ENCODE results near the gene FLVCR2. TPM values are rescaled to one million over a fixed set of nuclear protein-coding genes. Genes with fewer than 3 reads are reported as not detected.

FLVCR2 gene
- total RNA-seq, 1 donor from 2014 or later = 1.7 TPM

DNA sequence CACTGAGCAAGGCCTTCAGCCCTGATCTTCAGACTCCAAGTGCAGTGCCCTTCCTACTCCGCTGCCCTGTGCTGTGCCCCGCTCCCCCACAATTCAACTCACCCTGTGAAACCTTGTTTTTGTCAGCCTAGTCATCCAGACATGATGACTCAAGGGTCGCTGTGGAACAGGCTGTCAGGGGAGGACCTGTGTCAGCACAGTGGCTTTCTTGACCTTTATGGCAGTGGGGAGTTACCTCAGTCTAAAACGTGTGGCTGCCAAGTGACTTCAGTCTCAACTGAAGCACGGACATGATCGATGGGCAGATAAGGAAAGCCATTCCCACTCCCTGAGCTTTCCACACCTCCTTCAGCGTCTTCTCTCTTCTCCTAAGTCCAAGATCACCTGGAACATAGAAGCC is 16.3 kb upstream of the FLVCR2 start:
- Mint-ChIP-seq H3K27ac (ENCODE audit: unreplicated experiment) (no peak overlapping the region), H3K36me3 (ENCODE audit: low read depth) (peaks cover 2% of the 10 kb centered on the region), H3K4me1 (ENCODE audit: low read depth) (no peaks in the 10 kb centered on the region), H3K9me3 (ENCODE audit: low read depth) (no peaks in the 10 kb centered on the region), H3K27me3 (ENCODE audit: low read depth) (peaks cover 44% of the 10 kb centered on the region), H3K4me3 (ENCODE audit: unreplicated experiment) (no peak overlapping the region)
- TF ChIP-seq, protein P1, sequence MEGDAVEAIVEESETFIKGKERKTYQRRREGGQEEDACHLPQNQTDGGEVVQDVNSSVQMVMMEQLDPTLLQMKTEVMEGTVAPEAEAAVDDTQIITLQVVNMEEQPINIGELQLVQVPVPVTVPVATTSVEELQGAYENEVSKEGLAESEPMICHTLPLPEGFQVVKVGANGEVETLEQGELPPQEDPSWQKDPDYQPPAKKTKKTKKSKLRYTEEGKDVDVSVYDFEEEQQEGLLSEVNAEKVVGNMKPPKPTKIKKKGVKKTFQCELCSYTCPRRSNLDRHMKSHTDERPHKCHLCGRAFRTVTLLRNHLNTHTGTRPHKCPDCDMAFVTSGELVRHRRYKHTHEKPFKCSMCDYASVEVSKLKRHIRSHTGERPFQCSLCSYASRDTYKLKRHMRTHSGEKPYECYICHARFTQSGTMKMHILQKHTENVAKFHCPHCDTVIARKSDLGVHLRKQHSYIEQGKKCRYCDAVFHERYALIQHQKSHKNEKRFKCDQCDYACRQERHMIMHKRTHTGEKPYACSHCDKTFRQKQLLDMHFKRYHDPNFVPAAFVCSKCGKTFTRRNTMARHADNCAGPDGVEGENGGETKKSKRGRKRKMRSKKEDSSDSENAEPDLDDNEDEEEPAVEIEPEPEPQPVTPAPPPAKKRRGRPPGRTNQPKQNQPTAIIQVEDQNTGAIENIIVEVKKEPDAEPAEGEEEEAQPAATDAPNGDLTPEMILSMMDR (IDR thresholded peaks at IDR 0.05) = no peak
- DNase-seq (ENCODE audit: low spot score) = no peak

DNA sequence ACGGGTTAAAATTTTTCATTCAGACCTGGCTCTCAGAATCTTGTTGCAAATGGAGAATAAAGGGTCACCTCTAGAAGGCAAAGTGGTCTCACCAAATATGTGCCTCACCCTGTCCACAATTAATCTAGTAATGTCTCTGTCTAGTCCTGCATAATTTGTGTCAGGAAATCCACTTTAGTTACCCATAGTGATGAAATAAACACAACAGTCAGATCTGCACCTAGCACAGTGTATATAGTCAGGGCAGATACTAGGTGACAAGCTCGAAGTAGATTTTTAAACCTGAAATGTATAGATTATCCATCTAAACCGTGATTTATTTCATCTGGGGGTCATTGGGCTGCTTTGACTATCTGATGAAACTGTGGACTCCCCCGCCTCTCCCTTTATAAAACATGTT is 15.9 kb upstream of the FLVCR2 start:
- TF ChIP-seq, protein P1 (IDR thresholded peaks at IDR 0.05) = no peak
- Mint-ChIP-seq H3K27ac (ENCODE audit: unreplicated experiment) (no peak overlapping the region), H3K36me3 (ENCODE audit: low read depth) (peaks cover 2% of the 10 kb centered on the region), H3K9me3 (ENCODE audit: low read depth) (no peaks in the 10 kb centered on the region), H3K4me1 (ENCODE audit: low read depth) (no peaks in the 10 kb centered on the region), H3K27me3 (ENCODE audit: low read depth) (peaks cover 45% of the 10 kb centered on the region), H3K4me3 (ENCODE audit: unreplicated experiment) (no peak overlapping the region)
- DNase-seq (ENCODE audit: low spot score) = no peak

DNA sequence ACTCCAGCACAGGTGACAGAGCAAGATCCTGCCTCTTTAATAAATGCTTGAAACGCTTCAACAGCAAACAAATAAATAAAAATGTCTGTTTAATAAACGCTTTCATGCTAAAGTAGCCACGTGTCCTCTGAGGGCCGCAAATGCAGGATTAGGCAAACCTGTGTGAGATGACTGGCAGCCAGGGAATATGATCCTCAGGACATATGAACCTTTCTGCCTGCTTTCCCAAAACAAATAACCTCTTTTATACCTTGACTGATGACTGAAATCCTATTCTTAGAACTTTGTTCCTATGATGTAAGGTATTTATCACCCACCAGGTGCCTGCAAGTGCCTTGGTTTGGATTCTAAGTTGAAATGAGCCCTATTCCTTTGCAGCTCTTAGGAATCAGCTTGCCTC is 14.5 kb upstream of the FLVCR2 start:
- peaks cover 53% of the 10 kb centered on the region for H3K27me3 Mint-ChIP-seq (ENCODE audit: low read depth)
- no peak for DNase-seq (ENCODE audit: low spot score)
- H3K4me3 Mint-ChIP-seq (ENCODE audit: unreplicated experiment) = no peak overlapping the region
- peaks cover 2% of the 10 kb centered on the region for H3K36me3 Mint-ChIP-seq (ENCODE audit: low read depth)
- TF ChIP-seq, protein P1 (IDR thresholded peaks at IDR 0.05) = no peak
- H3K4me1 Mint-ChIP-seq (ENCODE audit: low read depth) = no peaks in the 10 kb centered on the region
- H3K27ac Mint-ChIP-seq (ENCODE audit: unreplicated experiment) = no peak overlapping the region
- H3K9me3 Mint-ChIP-seq (ENCODE audit: low read depth) = no peaks in the 10 kb centered on the region

DNA sequence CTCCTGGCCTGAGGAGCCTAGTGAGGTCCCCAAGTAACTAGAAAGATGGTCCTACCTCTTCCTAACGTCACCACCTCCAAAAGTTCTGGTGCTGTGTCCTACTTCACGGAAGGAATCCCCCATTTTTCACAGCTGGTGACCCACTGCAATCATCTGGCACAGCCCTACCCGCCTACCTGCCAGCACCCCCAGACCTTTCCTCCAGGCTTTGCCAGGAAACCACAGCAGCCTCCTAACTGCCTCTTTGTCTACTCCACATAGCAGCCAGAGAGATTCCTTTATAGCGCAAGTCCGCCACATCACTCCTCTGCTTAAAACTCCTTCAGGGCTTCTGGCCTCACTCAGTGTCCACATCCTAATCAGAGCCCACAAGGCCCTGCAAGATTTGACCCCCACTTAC is 13.4 kb upstream of the FLVCR2 start:
- no peak for DNase-seq (ENCODE audit: low spot score)
- no peak overlapping the region for H3K4me3 Mint-ChIP-seq (ENCODE audit: unreplicated experiment)
- TF ChIP-seq, protein P1 (IDR thresholded peaks at IDR 0.05) = no peak
- peaks cover 63% of the 10 kb centered on the region for H3K27me3 Mint-ChIP-seq (ENCODE audit: low read depth)
- H3K36me3 Mint-ChIP-seq (ENCODE audit: low read depth) = peaks cover 2% of the 10 kb centered on the region
- H3K9me3 Mint-ChIP-seq (ENCODE audit: low read depth) = no peaks in the 10 kb centered on the region
- no peaks in the 10 kb centered on the region for H3K4me1 Mint-ChIP-seq (ENCODE audit: low read depth)
- H3K27ac Mint-ChIP-seq (ENCODE audit: unreplicated experiment) = no peak overlapping the region

DNA sequence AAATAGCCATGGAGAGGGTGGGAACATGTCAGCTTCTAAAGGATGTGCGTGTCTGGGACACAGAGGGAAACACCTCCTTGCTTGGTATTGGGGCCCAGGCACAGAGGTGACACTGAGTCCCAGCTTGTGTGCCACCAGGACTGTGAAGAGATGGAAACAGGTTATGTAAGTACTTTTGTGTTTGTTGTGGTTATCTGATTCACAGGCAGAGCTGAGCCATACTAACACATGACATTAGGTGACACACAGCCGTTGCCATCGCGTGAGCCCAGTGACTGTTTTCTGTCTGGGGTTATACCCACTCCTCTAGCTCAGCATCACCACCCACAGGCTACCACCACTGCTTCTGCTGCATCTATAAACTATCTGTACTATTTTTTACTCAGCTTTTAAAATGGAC is 12.1 kb upstream of the FLVCR2 start:
- Mint-ChIP-seq H3K27ac (ENCODE audit: unreplicated experiment) (no peak overlapping the region), H3K27me3 (ENCODE audit: low read depth) (peaks cover 69% of the 10 kb centered on the region), H3K4me3 (ENCODE audit: unreplicated experiment) (no peak overlapping the region), H3K4me1 (ENCODE audit: low read depth) (no peaks in the 10 kb centered on the region), H3K9me3 (ENCODE audit: low read depth) (no peaks in the 10 kb centered on the region), H3K36me3 (ENCODE audit: low read depth) (peaks cover 2% of the 10 kb centered on the region)
- no peak for DNase-seq (ENCODE audit: low spot score)
- TF ChIP-seq, protein P1 (IDR thresholded peaks at IDR 0.05) = no peak

Data from chondrocyte (in vitro differentiated cells).